Mesothelial cell of epicardium (in vitro differentiated cells): ENCODE data around the gene DIP2C. TPM values are rescaled to one million over a fixed set of nuclear protein-coding genes. Genes with fewer than 3 reads are reported as not detected.

ENCODE experiments used
- DNase-seq, 2 experiments: peaks; one replicate each; pipeline ENCODE4 v3.0.0; 2021; ENCODE audit warnings: low spot score in 2 of 2; ENCODE audit not compliant: unreplicated experiment in 2 of 2
- H3K27ac Mint-ChIP-seq: 2 replicates; pipeline ENCODE4 v1.8.0; 2021; ENCODE audit warnings: mixed read lengths
- H3K27me3 Mint-ChIP-seq: 2 replicates; pipeline ENCODE4 v1.8.0; 2021; ENCODE audit warnings: low read depth, mixed read lengths
- H3K36me3 Mint-ChIP-seq: 2 replicates; pipeline ENCODE4 v1.8.0; 2021; ENCODE audit warnings: mixed read lengths
- H3K4me1 Mint-ChIP-seq: 2 replicates; pipeline ENCODE4 v1.8.0; 2021; ENCODE audit warnings: mixed read lengths
- H3K4me3 Mint-ChIP-seq: 2 replicates; pipeline ENCODE4 v1.8.0; 2021; ENCODE audit warnings: mild to moderate bottlenecking, moderate library complexity, mixed read lengths
- H3K9me3 Mint-ChIP-seq: 2 replicates; pipeline ENCODE4 v1.8.0; 2021; ENCODE audit warnings: mixed read lengths
- total RNA-seq: library from RNA; stranded (reverse); gene quantifications from 3 replicates; pipeline ENCODE4 v1.2.1, GENCODE V29; 2021
- TF ChIP-seq, protein P1 (sequence below): fragments of 200-600 bp; sonication (generic); IDR thresholded peaks from one replicate; pipeline ENCODE4 v1.5.0; 2021; ENCODE audit warnings: antibody characterized with exemption; ENCODE audit not compliant: unreplicated experiment

Gene DIP2C
- total RNA-seq, 1 donor from 2014 or later = 30.3 TPM

DNA sequence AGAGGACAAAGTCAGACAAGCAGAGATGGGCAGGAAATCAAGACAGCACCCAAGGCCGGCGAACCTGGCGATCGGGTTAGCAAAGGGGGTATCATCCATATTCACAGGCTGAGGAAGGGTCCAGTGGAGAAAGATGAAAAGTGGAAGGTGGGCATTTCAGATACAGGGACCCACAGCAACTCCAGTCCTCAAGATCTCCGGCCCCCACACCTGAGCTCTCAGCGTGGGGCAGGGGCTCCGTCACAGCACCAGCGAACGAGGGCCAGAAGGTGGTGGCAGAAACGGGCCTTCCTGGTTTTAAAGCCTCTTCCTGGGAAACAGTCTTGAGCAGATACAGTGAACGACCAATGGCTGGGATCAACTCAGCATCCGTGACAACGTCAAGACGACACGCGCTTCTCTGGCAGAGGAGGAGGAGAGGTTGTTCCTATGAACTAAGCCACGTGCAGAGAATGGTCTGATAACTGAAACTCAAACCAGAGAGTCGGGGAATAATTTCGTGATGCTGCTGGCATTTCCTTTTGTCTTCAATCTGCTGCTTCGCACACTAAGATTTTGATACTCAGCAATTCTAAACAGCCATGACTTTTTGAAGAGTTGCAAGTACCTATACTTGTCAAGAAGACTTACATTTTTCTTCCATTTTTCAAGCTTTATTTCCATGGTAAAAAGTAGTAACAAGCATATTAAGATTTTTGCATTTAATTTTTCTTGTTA lies 334.4 kb downstream of the DIP2C start:
- DNase-seq = no peak
- TF ChIP-seq, protein P1, sequence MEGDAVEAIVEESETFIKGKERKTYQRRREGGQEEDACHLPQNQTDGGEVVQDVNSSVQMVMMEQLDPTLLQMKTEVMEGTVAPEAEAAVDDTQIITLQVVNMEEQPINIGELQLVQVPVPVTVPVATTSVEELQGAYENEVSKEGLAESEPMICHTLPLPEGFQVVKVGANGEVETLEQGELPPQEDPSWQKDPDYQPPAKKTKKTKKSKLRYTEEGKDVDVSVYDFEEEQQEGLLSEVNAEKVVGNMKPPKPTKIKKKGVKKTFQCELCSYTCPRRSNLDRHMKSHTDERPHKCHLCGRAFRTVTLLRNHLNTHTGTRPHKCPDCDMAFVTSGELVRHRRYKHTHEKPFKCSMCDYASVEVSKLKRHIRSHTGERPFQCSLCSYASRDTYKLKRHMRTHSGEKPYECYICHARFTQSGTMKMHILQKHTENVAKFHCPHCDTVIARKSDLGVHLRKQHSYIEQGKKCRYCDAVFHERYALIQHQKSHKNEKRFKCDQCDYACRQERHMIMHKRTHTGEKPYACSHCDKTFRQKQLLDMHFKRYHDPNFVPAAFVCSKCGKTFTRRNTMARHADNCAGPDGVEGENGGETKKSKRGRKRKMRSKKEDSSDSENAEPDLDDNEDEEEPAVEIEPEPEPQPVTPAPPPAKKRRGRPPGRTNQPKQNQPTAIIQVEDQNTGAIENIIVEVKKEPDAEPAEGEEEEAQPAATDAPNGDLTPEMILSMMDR = no peak
- H3K27me3 Mint-ChIP-seq = no peaks in the 10 kb centered on the region
- H3K9me3 Mint-ChIP-seq = no peaks in the 10 kb centered on the region
- no peaks in the 10 kb centered on the region for H3K4me1 Mint-ChIP-seq
- H3K27ac Mint-ChIP-seq = no peak overlapping the region
- peaks cover 62% of the 10 kb centered on the region for H3K36me3 Mint-ChIP-seq
- H3K4me3 Mint-ChIP-seq = no peak overlapping the region

- Mint-ChIP-seq H3K36me3 (peaks cover 68% of the 10 kb centered on the region), H3K27ac (no peak overlapping the region), H3K4me1 (no peaks in the 10 kb centered on the region), H3K4me3 (no peak overlapping the region), H3K9me3 (peaks cover 6% of the 10 kb centered on the region), H3K27me3 (no peaks in the 10 kb centered on the region)
- DNase-seq = no peak
- TF ChIP-seq, protein P1 = no peak
Measured at GRCh38 chr10:352476-353235, 336.8 kb downstream of the DIP2C start.

DNA sequence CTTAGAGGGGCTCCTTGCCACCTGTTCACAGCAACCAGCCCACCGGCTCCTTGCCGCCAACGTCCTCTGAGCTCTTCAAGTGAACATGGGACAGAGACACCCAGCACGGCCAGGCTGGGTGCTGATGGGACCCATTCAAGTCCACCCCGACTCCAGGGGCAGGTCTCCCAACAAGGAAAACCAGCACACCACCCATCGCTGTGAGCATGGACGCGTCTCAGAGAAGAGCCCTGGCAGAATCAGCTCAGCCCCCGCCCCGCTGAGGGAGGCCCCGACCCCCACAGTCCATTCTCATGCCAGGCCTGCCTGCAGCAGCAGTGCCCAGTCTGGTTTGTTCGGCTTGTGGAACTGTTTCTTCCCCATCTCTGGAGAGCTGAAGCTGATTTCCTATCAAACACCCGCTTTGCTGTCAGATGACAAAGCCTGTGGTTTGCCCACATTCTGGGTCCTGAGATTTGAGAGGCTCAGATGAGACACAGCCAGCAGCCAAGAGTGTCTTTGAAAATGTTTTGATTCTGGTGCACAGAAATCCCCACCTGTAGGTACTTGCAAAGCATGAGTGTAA lies 337.6 kb downstream of the DIP2C start:
- DNase-seq = no peak
- Mint-ChIP-seq H3K27me3 (no peaks in the 10 kb centered on the region), H3K4me1 (no peaks in the 10 kb centered on the region), H3K36me3 (peaks cover 70% of the 10 kb centered on the region), H3K27ac (no peak overlapping the region), H3K9me3 (peaks cover 9% of the 10 kb centered on the region), H3K4me3 (no peak overlapping the region)
- TF ChIP-seq, protein P1 = no peak

- Mint-ChIP-seq H3K27me3 (no peaks in the 10 kb centered on the region), H3K27ac (no peak overlapping the region), H3K4me1 (no peaks in the 10 kb centered on the region), H3K36me3 (peaks cover 71% of the 10 kb centered on the region), H3K9me3 (peaks cover 9% of the 10 kb centered on the region), H3K4me3 (no peak overlapping the region)
- TF ChIP-seq, protein P1 = no peak
- no peak for DNase-seq
Measured at GRCh38 chr10:350981-351501, 338.4 kb downstream of the DIP2C start.

- Mint-ChIP-seq H3K9me3 (peaks cover 9% of the 10 kb centered on the region), H3K4me1 (no peaks in the 10 kb centered on the region), H3K27me3 (no peaks in the 10 kb centered on the region), H3K4me3 (no peak overlapping the region), H3K27ac (no peak overlapping the region), H3K36me3 (peaks cover 66% of the 10 kb centered on the region)
- TF ChIP-seq, protein P1 = no peak
- no peak for DNase-seq
Measured at GRCh38 chr10:349081-349480, 340.4 kb downstream of the DIP2C start.
